WTC11 (cell line): ENCODE data around the gene VGF. TPM values are rescaled to one million over a fixed set of nuclear protein-coding genes. Genes with fewer than 3 reads are reported as not detected.

ENCODE experiments used
- ATAC-seq: fragments of 200-7000 bp; cut with Tn5 transposase; 2 replicates; pipeline ENCODE4 v1.10.0; 2021; ENCODE audit warnings: mild to moderate bottlenecking, moderate library complexity
- CTCF ChIA-PET: fragments of 300-600 bp; sonication (Branson Sonifier 250); formaldehyde crosslinking; loops from one replicate; lab custom pipeline; 2021; ENCODE audit warnings: antibody characterized with exemption; lab: Charles Lee
- POLR2A ChIA-PET: fragments of 350-600 bp; sonication (Branson Sonifier 250); formaldehyde crosslinking; loops from one replicate; lab custom pipeline; 2021; ENCODE audit warnings: antibody characterized with exemption; lab: Charles Lee
- DNase-seq: peaks from one replicate; pipeline ENCODE4 v3.0.0; 2021; ENCODE audit warnings: low spot score
- H3K27ac Mint-ChIP-seq: 2 replicates; pipeline ENCODE4 v1.8.0; 2021; ENCODE audit warnings: mixed read lengths
- H3K27me3 Mint-ChIP-seq: 2 replicates; pipeline ENCODE4 v1.8.0; 2021; ENCODE audit warnings: low read depth, mild to moderate bottlenecking, moderate library complexity, mixed read lengths
- H3K36me3 Mint-ChIP-seq: 2 replicates; pipeline ENCODE4 v1.8.0; 2021; ENCODE audit warnings: mixed read lengths
- H3K4me1 Mint-ChIP-seq: 2 replicates; pipeline ENCODE4 v1.8.0; 2022; ENCODE audit warnings: mixed read lengths
- H3K4me3 Mint-ChIP-seq: 2 replicates; pipeline ENCODE4 v1.8.0; 2021; ENCODE audit warnings: mild to moderate bottlenecking, moderate library complexity, mixed read lengths
- H3K9me3 Mint-ChIP-seq: 2 replicates; pipeline ENCODE4 v1.8.0; 2021; ENCODE audit warnings: mixed read lengths
- ATF1 ChIP-seq: sonication (generic); formaldehyde crosslinking; IDR thresholded peaks from 2 replicates; pipeline ENCODE4 v1.8.1; 2023; ENCODE audit warnings: mild to moderate bottlenecking, moderate library complexity, missing genetic modification reagents
- EMX1 ChIP-seq: fragments of 250-450 bp; sonication (Bioruptor Pico); IDR thresholded peaks from 2 replicates; pipeline ENCODE4 v1.8.0; 2021; ENCODE audit warnings: mild to moderate bottlenecking
- GABPB1 ChIP-seq: sonication (generic); formaldehyde crosslinking; IDR thresholded peaks from 2 replicates; pipeline ENCODE4 v1.8.1; 2023; ENCODE audit warnings: mild to moderate bottlenecking, missing genetic modification reagents
- HMGA2 ChIP-seq: fragments of 250-450 bp; sonication (Bioruptor Pico); IDR thresholded peaks from 2 replicates; pipeline ENCODE4 v1.4.0; 2021; ENCODE audit warnings: mild to moderate bottlenecking, moderate library complexity
- NR3C1 ChIP-seq: sonication (generic); formaldehyde crosslinking; conservative IDR thresholded peaks from 2 replicates; pipeline ENCODE4 v1.8.1; 2023; ENCODE audit warnings: low read depth, mild to moderate bottlenecking, missing genetic modification reagents
- RORB ChIP-seq: fragments of 250-450 bp; sonication (Bioruptor Pico); IDR thresholded peaks from 2 replicates; pipeline ENCODE4 v1.9.0; 2021; ENCODE audit warnings: mild to moderate bottlenecking
- SP1 ChIP-seq: sonication (generic); formaldehyde crosslinking; conservative IDR thresholded peaks from 2 replicates; pipeline ENCODE4 v1.8.1; 2022; ENCODE audit warnings: missing genetic modification reagents
- TEAD1 ChIP-seq: sonication (generic); formaldehyde crosslinking; IDR thresholded peaks from 2 replicates; pipeline ENCODE4 v1.8.0; 2022; ENCODE audit warnings: mild to moderate bottlenecking, missing genetic modification reagents
- TEAD4 ChIP-seq: sonication (generic); formaldehyde crosslinking; IDR thresholded peaks from 2 replicates; pipeline ENCODE4 v1.8.0; 2022; ENCODE audit warnings: mild to moderate bottlenecking, missing genetic modification reagents
- ZNF121 ChIP-seq: sonication (generic); formaldehyde crosslinking; IDR thresholded peaks from 2 replicates; pipeline ENCODE4 v1.8.0; 2023; ENCODE audit warnings: missing genetic modification reagents
- ZNF396 ChIP-seq: fragments of 250-450 bp; sonication (Bioruptor Pico); IDR thresholded peaks from 2 replicates; pipeline ENCODE4 v1.8.0; 2021; ENCODE audit warnings: mild to moderate bottlenecking, moderate library complexity, borderline replicate concordance
- ZNF423 ChIP-seq: fragments of 250-450 bp; sonication (Bioruptor Pico); IDR thresholded peaks from 2 replicates; pipeline ENCODE4 v2.1.2; 2022; ENCODE audit warnings: mild to moderate bottlenecking, moderate library complexity
- ZNF671 ChIP-seq: fragments of 250-450 bp; sonication (Bioruptor Pico); IDR thresholded peaks from 2 replicates; pipeline ENCODE4 v1.8.0; 2021; ENCODE audit warnings: mild to moderate bottlenecking
- total RNA-seq: library from RNA; stranded (reverse); gene quantifications from 3 replicates; pipeline ENCODE4 v1.2.3, GENCODE V29; 2021
- TF ChIP-seq, protein P1 (sequence below): fragments of 250-450 bp; sonication (Bioruptor Pico); IDR thresholded peaks from 2 replicates; pipeline ENCODE4 v2.1.2; 2022; ENCODE audit warnings: mild to moderate bottlenecking, moderate library complexity
- TF ChIP-seq, protein P2 (sequence below): sonication (generic); formaldehyde crosslinking; conservative IDR thresholded peaks from 2 replicates; pipeline ENCODE4 v1.8.1; 2023; ENCODE audit warnings: mild to moderate bottlenecking, low read depth, missing genetic modification reagents, moderate library complexity
- TF ChIP-seq, protein P3 (sequence below): sonication (generic); formaldehyde crosslinking; IDR thresholded peaks from 2 replicates; pipeline ENCODE4 v1.8.1; 2023; ENCODE audit warnings: mild to moderate bottlenecking, missing genetic modification reagents
- TF ChIP-seq, protein P4 (sequence below): sonication (generic); formaldehyde crosslinking; IDR thresholded peaks from 2 replicates; pipeline ENCODE4 v1.8.1; 2023; ENCODE audit warnings: mild to moderate bottlenecking, moderate library complexity, missing genetic modification reagents
- TF ChIP-seq, protein P5 (sequence below): sonication (generic); formaldehyde crosslinking; IDR thresholded peaks from 2 replicates; pipeline ENCODE4 v1.8.1; 2022; ENCODE audit warnings: low read depth, mild to moderate bottlenecking, moderate library complexity, missing genetic modification reagents, borderline replicate concordance

VGF gene
- total RNA-seq, 1 experiment from 2014 or later = 5.2 TPM

DNA sequence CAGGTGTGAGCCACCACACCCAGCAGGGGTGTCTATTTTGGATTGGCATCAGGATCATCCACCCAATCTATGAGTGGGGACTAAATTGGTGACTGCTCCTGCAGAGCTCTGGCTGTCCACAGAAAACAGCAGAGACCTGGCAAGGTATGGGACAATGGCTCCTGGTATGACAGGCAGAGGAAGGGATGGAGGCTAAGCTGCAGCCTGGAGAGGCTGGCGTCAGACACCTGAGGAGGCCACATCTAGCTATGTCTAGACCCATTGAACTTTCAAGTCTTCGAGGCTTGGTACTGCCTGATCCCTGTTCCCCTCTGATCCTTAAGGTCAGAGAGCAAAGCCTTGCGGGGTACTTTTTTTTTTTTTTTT, 41.7 kb downstream of the VGF start:
- ChIA-PET POLR2A (no interaction called here), CTCF (interaction anchor here (0.5 to 2.4 kb wide), 6 partner anchors 13 to 399 kb away, joined by 3 to 12 read pairs (median 4); no protein-coding TSS in a partner anchor)
- Mint-ChIP-seq H3K27me3 (peaks cover 17% of the 10 kb centered on the region), H3K9me3 (peaks cover 7% of the 10 kb centered on the region), H3K27ac (no peak overlapping the region), H3K4me1 (peaks cover 51% of the 10 kb centered on the region), H3K36me3 (peaks cover 5% of the 10 kb centered on the region), H3K4me3 (no peak overlapping the region)
- no peak for TF ChIP-seq RORB (CRISPR knock-in tag)
- TF ChIP-seq, protein P1, sequence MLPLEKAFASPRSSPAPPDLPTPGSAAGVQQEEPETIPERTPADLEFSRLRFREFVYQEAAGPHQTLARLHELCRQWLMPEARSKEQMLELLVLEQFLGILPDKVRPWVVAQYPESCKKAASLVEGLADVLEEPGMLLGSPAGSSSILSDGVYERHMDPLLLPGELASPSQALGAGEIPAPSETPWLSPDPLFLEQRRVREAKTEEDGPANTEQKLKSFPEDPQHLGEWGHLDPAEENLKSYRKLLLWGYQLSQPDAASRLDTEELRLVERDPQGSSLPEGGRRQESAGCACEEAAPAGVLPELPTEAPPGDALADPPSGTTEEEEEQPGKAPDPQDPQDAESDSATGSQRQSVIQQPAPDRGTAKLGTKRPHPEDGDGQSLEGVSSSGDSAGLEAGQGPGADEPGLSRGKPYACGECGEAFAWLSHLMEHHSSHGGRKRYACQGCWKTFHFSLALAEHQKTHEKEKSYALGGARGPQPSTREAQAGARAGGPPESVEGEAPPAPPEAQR (CRISPR knock-in tag) = no peak
- DNase-seq = no peak
- ATAC-seq = no peak

DNA sequence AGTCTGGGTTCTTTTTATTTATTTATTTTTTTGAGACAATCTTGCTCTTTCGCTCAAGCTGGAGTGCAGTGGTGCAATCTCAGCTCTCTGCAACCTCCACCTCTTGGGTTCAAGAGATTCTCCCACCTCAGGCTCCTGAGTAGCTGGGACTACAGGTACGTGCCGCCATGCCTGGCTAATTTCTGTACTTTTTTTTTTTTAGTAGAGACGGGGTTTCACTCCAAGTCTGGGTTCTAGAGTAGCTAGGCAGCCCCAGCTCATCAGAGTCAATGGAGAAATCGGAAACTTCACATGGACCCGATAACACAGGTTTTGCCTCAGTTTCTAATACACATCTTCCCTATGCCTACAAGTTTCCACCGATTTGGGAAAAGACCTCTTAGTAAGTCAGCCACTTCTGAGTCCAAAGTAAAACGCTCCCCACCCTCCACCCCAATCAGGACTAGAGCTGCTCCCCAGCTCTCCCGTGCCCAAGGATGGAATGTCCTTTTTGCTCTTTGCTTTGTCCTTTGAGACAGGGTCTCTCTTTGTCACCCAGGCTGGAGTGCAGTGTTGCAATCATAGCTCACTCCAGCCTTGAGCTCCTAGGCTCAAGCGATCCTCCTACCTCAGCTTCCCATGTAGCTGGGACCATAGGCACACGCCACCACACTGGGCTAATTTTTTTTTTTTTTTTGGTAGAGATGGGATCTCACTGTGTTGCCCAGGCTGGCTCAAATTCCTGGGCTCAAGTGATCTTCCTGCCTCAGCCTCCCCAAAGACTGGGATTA, 42.3 kb downstream of the VGF start:
- TF ChIP-seq EMX1 (CRISPR knock-in tag) (no peak), GABPB1 (CRISPR knock-in tag) (peak; percentile 70), ZNF121 (CRISPR knock-in tag) (peak; percentile 89)
- peaks cover 49% of the 10 kb centered on the region for H3K4me1 Mint-ChIP-seq
- ChIA-PET POLR2A (interaction anchor here (0.7 to 0.8 kb wide), 2 partner anchors 38 to 51 kb away, joined by 3 read pairs; partner anchors contain the start of gene TRIM56), CTCF (interaction anchor here (0.5 to 2.4 kb wide), 8 partner anchors 21 to 398 kb away, joined by 3 to 12 read pairs (median 4); no protein-coding TSS in a partner anchor)
- H3K27me3 Mint-ChIP-seq = peaks cover 14% of the 10 kb centered on the region
- no peak overlapping the region for H3K4me3 Mint-ChIP-seq
- peak overlapping the region; percentile 74; the same call in 1 of the 2 replicates for H3K27ac Mint-ChIP-seq
- DNase-seq (no peak), ATAC-seq (no peak)
- peaks cover 7% of the 10 kb centered on the region for H3K9me3 Mint-ChIP-seq
- peaks cover 5% of the 10 kb centered on the region for H3K36me3 Mint-ChIP-seq

DNA sequence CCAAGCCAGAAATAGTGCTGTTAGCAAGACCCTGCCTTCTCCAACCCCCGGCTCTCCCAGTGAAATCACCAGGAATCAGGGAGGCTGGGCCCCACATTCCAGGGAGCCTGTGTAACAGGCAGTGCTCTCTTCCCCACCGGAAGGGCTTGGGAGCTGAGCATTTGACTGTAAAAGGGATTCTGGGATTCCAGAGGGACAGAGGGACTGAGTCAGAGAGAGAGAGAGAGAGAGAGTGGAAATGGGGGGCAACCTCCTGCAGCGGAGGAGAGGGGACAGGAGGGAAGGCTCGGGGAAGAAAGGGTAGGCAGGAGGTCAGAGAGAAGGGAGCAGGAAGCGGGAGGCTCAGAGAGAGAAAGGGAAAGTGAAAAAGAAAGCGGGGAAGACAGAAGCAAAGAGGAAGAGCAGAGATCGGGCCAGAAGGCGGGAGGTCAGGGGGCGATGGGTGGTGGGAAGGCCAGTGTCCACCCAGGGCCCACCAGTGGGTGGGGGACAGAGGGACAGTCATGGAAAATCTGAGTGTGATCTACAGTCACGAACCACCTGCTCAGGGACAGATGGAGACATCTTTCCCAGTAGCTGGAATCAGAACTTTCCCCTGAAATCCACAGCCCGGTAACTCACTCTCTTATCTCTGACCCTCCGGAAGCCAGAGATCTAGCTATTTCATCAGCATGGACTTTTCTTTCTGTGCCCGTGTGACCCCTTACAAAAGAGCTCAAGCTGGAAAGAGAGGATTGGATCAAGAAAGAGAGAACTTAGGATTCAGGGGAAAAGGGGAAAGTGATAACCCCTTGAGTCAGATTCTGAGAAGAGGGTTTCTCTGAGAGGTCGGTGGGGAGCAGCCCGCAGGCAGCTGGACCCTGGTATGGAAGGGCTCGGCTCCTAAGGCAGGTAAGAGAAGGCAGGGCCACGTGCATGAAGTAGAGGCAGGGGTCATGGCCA, 43.1 kb downstream of the VGF start:
- Mint-ChIP-seq H3K4me3 (no peak overlapping the region; the same call in 1 of the 2 replicates), H3K27me3 (peaks cover 9% of the 10 kb centered on the region), H3K9me3 (peaks cover 7% of the 10 kb centered on the region), H3K27ac (peak overlapping the region; percentile 75), H3K36me3 (peaks cover 5% of the 10 kb centered on the region), H3K4me1 (peaks cover 40% of the 10 kb centered on the region)
- ATAC-seq (peak; percentile 68), DNase-seq (peak; percentile 48)
- ChIA-PET POLR2A (interaction anchor here (0.7 to 0.8 kb wide), 2 partner anchors 37 to 52 kb away, joined by 3 read pairs; partner anchors contain the start of gene TRIM56), CTCF (interaction anchor here (0.6 to 2.4 kb wide), 7 partner anchors 10 to 397 kb away, joined by 3 to 12 read pairs (median 6); no protein-coding TSS in a partner anchor)
- TF ChIP-seq ZNF671 (CRISPR knock-in tag) (no peak), ATF1 (CRISPR knock-in tag) (no peak), HMGA2 (CRISPR knock-in tag) (no peak), GABPB1 (CRISPR knock-in tag) (peak; percentile 96), TEAD4 (CRISPR knock-in tag) (peak; percentile 80; the same call in 1 of the 2 replicates), TEAD1 (CRISPR knock-in tag) (peak; percentile 36; the same call in 1 of the 2 replicates), ZNF396 (CRISPR knock-in tag) (no peak), NR3C1 (CRISPR knock-in tag) (no peak), SP1 (CRISPR knock-in tag) (0 out of 2 replicates have a peak, but pooled peaks have one; percentile 12), ZNF423 (peak; percentile 41; the same call in 1 of the 2 replicates)
- TF ChIP-seq, protein P2, sequence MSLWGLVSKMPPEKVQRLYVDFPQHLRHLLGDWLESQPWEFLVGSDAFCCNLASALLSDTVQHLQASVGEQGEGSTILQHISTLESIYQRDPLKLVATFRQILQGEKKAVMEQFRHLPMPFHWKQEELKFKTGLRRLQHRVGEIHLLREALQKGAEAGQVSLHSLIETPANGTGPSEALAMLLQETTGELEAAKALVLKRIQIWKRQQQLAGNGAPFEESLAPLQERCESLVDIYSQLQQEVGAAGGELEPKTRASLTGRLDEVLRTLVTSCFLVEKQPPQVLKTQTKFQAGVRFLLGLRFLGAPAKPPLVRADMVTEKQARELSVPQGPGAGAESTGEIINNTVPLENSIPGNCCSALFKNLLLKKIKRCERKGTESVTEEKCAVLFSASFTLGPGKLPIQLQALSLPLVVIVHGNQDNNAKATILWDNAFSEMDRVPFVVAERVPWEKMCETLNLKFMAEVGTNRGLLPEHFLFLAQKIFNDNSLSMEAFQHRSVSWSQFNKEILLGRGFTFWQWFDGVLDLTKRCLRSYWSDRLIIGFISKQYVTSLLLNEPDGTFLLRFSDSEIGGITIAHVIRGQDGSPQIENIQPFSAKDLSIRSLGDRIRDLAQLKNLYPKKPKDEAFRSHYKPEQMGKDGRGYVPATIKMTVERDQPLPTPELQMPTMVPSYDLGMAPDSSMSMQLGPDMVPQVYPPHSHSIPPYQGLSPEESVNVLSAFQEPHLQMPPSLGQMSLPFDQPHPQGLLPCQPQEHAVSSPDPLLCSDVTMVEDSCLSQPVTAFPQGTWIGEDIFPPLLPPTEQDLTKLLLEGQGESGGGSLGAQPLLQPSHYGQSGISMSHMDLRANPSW = no peak
- TF ChIP-seq, protein P3, sequence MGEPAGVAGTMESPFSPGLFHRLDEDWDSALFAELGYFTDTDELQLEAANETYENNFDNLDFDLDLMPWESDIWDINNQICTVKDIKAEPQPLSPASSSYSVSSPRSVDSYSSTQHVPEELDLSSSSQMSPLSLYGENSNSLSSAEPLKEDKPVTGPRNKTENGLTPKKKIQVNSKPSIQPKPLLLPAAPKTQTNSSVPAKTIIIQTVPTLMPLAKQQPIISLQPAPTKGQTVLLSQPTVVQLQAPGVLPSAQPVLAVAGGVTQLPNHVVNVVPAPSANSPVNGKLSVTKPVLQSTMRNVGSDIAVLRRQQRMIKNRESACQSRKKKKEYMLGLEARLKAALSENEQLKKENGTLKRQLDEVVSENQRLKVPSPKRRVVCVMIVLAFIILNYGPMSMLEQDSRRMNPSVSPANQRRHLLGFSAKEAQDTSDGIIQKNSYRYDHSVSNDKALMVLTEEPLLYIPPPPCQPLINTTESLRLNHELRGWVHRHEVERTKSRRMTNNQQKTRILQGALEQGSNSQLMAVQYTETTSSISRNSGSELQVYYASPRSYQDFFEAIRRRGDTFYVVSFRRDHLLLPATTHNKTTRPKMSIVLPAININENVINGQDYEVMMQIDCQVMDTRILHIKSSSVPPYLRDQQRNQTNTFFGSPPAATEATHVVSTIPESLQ (CRISPR knock-in tag) = no peak
- TF ChIP-seq, protein P4, sequence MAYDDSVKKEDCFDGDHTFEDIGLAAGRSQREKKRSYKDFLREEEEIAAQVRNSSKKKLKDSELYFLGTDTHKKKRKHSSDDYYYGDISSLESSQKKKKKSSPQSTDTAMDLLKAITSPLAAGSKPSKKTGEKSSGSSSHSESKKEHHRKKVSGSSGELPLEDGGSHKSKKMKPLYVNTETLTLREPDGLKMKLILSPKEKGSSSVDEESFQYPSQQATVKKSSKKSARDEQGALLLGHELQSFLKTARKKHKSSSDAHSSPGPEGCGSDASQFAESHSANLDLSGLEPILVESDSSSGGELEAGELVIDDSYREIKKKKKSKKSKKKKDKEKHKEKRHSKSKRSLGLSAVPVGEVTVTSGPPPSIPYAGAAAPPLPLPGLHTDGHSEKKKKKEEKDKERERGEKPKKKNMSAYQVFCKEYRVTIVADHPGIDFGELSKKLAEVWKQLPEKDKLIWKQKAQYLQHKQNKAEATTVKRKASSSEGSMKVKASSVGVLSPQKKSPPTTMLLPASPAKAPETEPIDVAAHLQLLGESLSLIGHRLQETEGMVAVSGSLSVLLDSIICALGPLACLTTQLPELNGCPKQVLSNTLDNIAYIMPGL (CRISPR knock-in tag) = no peak
- TF ChIP-seq, protein P5, sequence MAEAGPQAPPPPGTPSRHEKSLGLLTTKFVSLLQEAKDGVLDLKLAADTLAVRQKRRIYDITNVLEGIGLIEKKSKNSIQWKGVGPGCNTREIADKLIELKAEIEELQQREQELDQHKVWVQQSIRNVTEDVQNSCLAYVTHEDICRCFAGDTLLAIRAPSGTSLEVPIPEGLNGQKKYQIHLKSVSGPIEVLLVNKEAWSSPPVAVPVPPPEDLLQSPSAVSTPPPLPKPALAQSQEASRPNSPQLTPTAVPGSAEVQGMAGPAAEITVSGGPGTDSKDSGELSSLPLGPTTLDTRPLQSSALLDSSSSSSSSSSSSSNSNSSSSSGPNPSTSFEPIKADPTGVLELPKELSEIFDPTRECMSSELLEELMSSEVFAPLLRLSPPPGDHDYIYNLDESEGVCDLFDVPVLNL (CRISPR knock-in tag) = no peak
